ENCODE results near the gene RSL24D1.
A peak's percentile ranks its signal among the peaks of the same experiment; 100 is the strongest.

Gene RSL24D1

GRCh38 chr15:55196458-55197361, at the start of gene RSL24D1:
TSS of gene RSL24D1 (minus strand) at chr15:55196941. CDS start at chr15:55196890, 51 bp downstream.
- DNase-seq: peak; percentile 78 to 98

GRCh38 chr15:55245059-55245458, 48.3 kb upstream of the RSL24D1 start:
- DNase-seq: no peak

- DNase-seq: no peak
Observed at GRCh38 chr15:55241891-55242290, 45.1 kb upstream of the RSL24D1 start.

GRCh38 chr15:55241186-55241585, 44.4 kb upstream of the RSL24D1 start:
- no peak for DNase-seq

GRCh38 chr15:55240125-55240760, 43.5 kb upstream of the RSL24D1 start:
- DNase-seq: no peak

- DNase-seq: no peak
Observed at GRCh38 chr15:55239440-55240124, 42.8 kb upstream of the RSL24D1 start.

GRCh38 chr15:55238877-55239276, 42.1 kb upstream of the RSL24D1 start:
- DNase-seq: no peak

- DNase-seq: no peak
Observed at GRCh38 chr15:55237219-55238130, 40.7 kb upstream of the RSL24D1 start.

GRCh38 chr15:55235546-55236036, 38.9 kb upstream of the RSL24D1 start:
- no peak for DNase-seq

- DNase-seq: no peak
Observed at GRCh38 chr15:55234800-55235104, 38.0 kb upstream of the RSL24D1 start.

- DNase-seq: no peak
Observed at GRCh38 chr15:55234104-55234799, 37.5 kb upstream of the RSL24D1 start.

GRCh38 chr15:55231455-55231854, 34.7 kb upstream of the RSL24D1 start:
- no peak for DNase-seq

- no peak for DNase-seq
Observed at GRCh38 chr15:55230953-55231352, 34.2 kb upstream of the RSL24D1 start.

- no peak for DNase-seq
Observed at GRCh38 chr15:55230051-55230670, 33.4 kb upstream of the RSL24D1 start.

- no peak for DNase-seq
Observed at GRCh38 chr15:55226127-55226526, 29.4 kb upstream of the RSL24D1 start.

GRCh38 chr15:55224892-55225291, 28.2 kb upstream of the RSL24D1 start:
- DNase-seq: no peak

- no peak for DNase-seq
Observed at GRCh38 chr15:55222588-55222987, 25.8 kb upstream of the RSL24D1 start.

GRCh38 chr15:55221090-55222011, 24.6 kb upstream of the RSL24D1 start:
- DNase-seq: no peak

- DNase-seq: no peak
Observed at GRCh38 chr15:55220606-55221005, 23.9 kb upstream of the RSL24D1 start.

GRCh38 chr15:55218056-55218455, 21.3 kb upstream of the RSL24D1 start:
- DNase-seq: no peak
